ENCODE measurements around the gene WDTC1.

GRCh38 chr1:27336756-27337155 is 102.3 kb downstream of the WDTC1 start:
- TF ChIP-seq CTCF (IDR thresholded peaks at IDR 0.05) (no peak), POLR2A (IDR thresholded peaks at IDR 0.05) (no peak)

Measured in right lobe of liver (tissue), 4 donors.